Nucleus accumbens (tissue), 56 donors: Measurements from ENCODE around the gene HECTD2.
"Not testable (repeated sequence)": the region's sequence is repeated elsewhere in the genome, so short reads cannot be mapped to it uniquely, and the experiment has no call there.

ENCODE experiments used
- DNase-seq, 56 donors: peaks; one replicate each; lab custom pipeline; 2025; lab: John Stamatoyannopoulos, UW

The HECTD2 gene

DNA sequence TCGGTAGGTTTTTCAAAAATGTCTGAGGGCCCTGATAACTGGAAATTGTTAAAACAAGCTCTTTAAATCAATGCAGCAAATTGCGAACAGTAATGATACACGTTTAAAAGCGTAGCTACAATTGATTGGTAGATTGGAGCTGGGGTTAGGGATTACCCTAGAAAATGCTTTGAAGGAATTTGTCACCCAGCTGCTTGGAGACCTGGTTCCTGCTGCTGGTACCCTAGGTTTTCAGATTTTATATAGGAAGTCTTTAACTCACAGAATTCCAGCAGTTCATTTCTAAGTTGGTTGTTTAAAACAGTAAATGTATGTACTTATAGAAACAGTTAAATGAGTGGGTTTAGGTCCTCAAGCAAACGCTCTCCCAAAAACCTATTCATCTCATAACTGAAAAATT is 1.5 kb downstream of the HECTD2 start:
- DNase-seq: no peak

DNA sequence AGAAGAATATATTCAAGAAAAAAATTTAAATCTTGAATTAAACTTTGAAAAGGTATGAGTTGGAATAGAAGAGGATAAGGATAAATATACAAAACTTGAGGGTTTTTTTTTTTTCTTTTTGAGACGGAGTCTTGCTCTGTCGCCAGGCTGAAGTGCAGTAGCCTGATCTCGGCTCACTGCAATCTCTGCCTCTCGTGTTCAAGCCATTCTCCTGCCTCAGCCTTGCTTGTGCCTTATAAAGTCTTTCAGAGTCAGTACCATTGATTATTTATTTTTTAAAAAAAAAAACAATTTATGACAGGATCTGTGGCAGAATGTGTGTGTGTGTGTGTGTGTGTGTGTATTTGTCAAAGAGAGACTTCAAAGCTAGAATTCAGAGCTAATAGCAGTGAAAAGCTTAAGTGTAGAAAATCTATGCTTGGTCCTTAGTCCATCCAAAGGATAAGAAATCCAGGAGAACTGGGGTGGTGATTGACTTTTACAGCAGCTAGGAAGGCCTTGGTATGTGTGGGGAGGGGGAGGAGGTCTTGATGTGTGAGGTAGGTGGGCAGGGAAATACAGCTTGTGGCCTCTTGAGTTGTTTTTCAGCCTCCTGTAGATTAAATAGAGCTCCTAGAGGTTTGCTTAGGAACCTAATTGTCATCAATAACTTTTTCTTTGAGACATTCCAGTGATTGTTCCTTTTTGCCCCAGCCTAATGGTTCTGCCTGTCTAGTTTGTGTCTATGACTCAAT is 2.4 kb downstream of the HECTD2 start:
- no peak for DNase-seq

DNA sequence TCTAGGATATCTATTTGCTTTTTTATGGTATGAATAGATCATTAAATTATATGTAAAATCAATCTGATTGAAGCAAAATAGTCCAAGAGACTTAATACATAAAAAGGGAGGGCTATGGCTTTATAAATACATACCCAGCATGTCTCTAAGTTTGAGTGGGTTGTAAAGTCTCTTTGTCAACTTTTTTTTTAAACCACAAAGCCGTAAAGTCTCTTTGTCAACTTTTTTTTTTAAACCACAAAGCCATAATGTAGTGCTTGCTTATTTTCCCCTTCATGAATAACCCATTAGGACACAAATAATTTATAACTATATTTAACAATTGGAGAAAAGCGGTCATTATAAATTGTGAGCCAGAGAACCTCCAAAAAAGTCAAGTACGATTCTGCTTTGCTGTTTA is 5.7 kb downstream of the HECTD2 start:
- DNase-seq: no peak

DNA sequence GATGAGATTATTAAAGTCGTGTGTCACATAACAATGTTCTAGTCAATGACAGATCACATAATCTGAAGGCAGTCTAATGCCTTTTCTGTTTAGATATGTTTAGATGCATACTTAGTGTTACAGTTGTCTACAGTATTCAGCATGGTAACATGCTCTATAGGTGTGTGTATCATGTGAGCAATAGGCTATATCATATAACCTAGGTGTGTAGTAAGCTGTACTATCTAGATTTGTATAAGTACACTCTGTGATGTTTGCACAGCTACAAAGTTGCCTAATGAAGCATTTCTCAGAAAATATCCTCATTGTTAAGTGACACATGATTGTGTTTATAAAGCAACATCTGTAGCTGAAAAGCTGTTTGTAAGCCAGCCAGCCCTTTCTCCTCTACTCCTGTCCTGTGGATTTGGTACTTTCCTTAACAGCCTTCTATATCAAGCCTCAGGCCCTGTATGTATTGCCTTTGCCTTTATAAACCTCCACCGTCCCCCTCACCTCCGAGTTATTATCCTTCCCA is 6.3 kb downstream of the HECTD2 start:
- no peak for DNase-seq

DNA sequence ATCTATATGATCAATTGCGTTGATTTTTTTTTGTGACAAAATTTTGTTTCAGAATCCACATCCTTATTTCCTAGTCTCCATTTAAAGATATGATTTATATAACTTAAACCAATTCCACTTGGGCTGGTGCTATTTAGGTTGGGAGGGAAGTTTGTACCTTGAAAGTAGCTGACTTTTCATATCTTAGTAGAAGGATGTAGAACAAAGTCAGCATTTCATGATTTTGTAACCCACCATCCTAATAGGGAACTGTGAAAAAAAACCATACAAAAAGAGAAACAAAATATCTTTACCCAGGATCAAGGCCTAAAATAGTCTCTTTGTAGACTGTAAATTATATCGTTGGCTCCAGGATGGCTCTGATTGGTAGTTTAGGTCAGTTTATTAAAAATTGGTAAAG is 8.3 kb downstream of the HECTD2 start:
- DNase-seq: no peak

DNA sequence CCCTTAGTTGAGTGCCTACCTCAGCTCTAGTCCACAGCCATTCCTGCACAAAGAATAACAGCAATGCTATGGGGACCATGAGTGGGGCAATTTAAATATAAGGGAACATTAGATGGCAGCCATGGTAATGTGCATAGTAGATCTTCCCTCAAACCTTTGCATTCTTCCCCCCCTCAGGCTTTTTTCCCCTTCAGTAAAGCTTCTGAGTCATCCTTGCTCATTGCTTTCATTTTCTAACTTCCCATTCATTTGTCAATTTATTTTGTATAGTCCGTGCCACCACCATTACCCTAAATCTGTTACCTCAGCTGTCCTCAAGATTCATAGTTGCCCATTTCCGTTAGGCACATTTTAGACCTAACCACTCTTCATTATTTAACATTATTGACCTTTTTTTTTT is 10.7 kb downstream of the HECTD2 start:
- DNase-seq: no peak

DNA sequence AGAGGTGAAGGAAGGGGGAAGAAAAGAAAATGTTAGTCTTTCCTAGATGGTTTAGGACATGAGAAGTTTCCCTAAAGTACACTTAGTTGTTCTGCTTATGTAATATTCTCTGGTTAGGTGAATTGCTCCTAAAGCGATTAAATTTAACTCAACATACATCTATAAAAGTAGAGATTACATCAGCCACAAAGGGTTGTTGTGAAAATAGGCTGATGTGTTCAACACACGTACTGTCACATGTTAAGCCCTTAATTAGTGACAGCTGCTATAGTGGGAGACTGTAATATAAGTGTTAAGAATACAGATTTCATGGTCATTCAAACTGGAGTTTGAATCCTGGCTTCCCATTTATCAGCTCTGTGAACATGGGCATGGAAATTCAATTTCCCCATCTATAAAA is 12.8 kb downstream of the HECTD2 start:
- no peak for DNase-seq

DNA sequence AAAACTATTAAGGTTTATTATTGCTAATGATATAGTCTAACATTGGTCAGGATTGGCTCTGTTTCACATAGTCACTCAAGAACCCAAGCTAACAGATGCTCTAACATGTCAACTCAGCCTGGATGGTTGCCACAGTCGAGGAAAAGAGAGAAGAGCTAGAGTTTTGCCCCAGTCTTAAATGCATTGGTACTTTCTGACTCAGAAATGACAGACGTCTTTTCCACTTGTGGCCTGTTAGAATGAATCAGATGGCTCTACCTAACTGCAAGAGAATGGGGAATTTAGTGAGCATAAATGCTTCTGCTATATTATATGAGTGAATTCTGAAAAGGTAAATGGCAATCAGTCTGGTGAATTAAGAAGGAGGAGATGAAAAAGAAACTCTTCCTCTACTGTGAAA is 13.9 kb downstream of the HECTD2 start:
- DNase-seq: no peak

DNA sequence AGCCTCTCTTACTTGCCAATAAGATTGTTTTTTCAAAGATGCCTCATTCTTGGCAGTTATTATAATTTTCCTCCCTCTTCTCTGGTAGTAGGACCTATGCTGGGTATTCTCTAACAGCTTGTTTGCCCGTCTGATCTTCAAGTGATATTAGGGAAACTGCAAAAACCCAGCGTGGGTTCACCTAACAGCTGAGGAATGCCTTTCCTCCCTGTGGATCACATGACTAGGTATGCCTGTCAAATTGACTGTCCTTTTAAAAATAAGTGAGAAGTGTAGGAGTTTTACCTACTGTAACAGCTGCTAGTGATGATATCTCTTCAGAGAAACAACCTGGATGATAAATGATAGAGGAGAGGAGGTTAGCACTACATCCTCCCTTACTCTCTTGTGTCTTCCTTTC is 22.0 kb downstream of the HECTD2 start:
- peak in 5 of 56 donors; percentile 4 to 20 (median 9) for DNase-seq

DNA sequence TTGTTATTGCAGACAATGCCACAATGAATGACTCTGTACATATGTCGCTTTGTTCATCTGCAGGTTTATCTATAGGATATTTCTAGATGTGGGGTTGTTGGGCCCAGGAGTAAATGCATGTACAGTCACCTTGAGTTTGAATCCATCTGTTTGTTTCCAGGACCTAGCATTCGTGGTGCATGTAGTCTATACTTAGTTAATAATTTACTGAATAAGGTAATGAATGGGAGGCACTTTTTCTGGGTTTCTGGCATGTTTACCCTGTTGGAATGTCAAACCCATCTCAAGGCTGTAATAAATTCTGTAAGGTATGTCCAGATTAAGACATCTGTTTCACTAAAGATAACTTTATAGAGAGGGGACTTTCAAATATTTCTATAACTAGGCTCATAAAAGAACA is 23.5 kb downstream of the HECTD2 start:
- DNase-seq: no peak

DNA sequence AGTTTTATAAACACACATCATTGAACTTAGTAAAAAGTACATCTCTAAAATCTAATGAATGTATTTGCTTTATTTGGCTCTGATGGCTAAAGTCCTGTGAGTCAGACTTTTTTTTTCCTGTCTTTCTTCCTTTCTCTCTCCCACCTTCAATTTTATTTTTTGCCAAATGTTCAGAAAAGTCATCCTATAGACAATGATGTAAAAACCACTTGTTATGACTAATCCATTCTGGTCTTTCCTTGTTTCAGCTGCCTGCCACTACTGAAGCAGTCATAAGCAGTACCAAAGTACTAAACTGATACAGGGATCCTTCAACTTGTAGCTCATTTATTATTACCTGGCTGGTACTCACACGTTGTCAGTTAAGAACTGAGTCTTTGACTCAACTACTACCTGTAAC is 23.9 kb downstream of the HECTD2 start:
- DNase-seq: no peak

DNA sequence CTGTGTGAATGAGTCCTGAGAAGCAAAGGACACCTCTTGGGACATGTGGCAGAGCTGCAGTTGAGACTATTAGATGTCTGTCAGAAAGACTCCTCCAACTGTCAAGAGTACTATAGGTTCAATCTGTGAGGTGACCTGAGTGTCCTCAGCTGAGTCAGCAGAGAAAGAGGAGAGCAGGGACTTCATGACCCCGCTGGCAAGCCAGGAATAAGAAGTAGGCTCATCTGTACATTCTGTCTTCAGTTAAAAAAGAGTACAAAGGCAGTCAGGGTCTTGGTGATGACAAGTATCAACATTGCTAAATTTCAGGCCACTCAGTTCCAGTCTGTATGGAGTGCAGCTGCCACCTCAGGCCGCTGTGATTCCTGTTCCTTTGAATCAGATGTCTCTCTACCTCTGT is 25.1 kb downstream of the HECTD2 start:
- DNase-seq: no peak

DNA sequence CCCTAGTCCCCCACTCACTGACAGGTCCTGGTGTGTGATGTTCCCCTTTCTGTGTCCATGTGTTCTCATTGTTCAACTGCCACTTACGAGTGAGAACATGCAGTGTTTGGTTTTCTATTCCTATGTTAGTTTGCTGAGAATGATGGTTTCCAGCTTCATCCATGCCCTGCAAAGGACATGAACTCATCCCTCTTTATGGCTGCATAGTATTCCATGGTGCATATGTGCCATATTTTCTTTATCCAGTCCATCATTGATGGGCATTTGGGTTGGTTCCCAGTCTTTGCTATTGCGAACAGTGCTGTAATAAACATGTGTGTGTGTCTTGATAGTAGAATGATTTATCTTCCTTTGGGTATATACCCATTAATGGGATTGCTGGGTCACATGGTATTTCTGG is 28.1 kb downstream of the HECTD2 start:
- DNase-seq: not testable (repeated sequence)

DNA sequence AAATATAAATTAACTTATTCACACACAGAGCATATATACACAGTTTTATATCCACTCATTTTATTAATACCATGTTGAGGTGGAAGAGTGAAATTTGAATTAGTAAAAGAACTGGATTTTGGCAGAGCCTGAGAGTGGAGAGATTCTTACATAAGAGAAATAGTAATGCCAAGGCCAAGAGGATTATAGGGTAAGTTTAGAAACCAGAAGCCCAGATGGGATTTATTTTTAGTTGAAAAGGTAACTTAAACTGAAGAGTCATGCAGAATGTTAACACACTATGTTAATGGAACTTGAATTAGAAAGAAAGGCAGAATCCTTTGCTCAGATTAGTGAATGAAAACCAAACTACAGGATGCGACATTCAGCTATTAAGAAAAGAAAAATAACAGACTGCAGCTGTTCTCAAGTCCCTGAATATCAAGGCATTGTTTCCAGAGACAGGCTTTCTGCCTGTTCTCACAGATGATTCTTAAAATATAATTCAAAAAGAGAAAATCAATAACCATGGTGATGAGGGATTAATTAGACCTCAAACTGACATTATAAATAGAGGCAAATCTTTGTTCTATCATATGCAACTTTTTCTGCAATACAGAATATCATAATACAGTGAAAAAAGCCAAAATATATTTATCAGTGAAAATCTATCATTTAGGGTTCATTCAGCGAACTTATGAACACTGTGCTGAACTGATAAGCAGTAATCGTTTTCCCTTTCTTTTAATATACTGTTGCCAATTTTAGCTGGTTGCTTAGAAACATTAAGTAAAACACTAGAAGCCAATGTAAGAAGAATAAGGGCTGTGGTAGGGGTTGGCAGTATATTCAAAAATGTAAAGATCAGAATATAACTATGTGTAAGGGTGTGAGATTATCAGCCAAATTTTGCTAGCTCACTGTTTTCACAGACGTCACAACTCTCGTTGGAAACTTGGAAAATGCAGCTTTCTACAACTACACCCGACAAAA is 34.4 kb downstream of the HECTD2 start:
- DNase-seq: no peak

DNA sequence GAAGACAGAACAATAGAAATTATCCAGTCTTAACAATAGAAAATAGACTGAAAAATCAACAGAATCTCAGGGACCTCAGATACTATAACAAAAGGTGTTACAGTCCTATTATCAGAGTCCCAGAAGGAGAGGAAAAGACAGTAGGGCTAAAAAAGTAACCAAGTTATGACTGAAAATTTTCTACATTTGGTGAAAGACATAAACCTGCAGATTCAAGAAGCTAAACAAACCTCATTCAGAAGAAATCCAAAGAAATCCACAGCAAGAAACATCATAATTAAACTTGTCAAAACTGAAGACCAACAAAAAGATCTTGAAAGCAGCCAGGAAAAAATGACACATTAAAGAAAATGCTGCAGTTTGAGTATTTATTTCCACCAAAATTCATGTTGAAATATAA is 41.9 kb downstream of the HECTD2 start:
- DNase-seq: no peak

DNA sequence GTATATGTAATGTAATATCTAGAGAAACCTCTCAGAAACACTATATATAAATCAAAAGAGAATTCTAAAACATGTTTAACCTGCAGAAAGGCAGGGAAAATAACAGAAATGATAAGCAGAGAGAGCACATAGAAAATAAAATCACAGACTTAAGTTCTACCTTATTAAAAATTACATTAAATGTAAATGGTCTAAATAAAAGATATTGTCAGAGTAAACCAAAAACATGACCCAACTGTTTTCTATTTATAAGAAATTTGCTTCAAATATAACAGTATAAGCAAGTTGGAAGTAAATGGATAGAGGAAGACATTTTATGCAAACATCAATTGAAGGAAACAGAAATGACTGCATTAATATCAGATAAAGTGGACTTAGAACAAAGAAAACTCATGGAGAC is 43.4 kb downstream of the HECTD2 start:
- no peak for DNase-seq

DNA sequence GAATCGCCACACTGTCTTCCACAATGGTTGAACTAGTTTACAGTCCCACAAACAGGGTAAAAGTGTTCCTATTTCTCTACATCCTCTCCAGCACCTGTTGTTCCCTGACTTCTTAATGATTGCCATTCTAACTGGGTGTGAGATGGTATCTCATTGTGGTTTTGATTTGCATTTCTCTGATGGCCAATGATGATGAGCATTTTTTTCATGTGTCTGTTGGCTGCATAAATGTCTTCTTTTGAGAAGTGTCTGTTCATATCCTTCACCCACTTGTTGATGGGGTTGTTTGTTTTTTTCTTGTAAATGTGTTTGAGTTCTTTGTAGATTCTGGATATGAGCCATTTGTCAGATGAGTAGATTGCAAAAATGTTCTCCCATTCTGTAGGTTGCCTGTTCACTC is 45.0 kb downstream of the HECTD2 start:
- DNase-seq: not testable (repeated sequence)

DNA sequence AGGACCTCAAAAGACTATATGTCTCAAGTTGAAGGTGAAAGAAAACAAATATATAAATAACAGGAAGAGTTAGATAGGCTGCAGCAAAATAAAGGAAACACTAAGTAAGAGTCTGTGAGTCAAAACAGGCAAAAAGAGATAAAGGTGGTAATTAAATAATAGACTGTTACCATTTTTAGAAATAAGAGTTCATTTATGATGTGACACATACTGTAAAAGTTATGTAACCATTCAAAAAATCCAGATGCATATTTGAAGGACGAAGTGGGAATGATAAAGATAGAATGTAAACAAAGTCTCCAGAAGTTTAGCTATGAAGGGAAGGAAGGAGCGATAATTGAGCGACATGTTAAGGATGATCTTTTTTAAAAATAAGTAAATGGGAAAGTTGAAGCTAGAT is 50.5 kb downstream of the HECTD2 start:
- no peak for DNase-seq

DNA sequence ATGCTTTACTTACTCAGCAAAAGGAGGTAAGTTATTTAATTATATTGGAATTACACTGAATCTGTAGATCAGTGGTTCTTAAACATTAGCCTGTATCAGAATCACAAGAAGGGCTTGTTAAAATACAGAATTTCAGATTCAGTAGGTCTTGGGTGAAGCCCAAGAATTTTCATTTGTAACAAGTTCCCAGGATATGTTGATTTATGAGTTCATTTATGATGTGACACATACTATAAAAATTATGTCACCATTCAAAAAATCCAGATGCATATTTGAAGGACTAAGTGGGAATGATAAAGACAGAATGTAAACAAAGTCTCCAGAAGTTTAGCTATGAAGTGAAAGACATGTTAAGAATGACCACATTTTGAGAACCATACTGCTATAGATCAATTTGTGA is 52.3 kb downstream of the HECTD2 start:
- DNase-seq: no peak

DNA sequence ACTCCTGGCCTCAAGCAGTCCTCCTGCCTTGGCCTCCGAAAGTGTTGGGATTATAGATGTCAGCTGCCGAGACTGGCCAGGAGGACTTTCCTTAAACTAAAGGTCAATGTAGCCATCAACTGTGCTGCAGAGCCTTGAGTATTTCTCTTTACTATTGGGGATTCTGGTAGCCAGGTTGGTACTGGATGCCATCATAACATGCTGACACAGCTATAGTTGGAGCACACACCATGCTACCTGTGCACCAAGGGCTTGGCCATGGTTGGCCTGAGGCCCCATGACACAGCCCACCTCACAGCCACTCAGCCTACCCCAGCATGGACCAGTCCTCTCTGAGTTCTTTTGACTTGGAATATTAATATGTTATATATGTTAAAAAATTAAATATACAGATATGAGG is 54.4 kb downstream of the HECTD2 start:
- DNase-seq: no peak

DNA sequence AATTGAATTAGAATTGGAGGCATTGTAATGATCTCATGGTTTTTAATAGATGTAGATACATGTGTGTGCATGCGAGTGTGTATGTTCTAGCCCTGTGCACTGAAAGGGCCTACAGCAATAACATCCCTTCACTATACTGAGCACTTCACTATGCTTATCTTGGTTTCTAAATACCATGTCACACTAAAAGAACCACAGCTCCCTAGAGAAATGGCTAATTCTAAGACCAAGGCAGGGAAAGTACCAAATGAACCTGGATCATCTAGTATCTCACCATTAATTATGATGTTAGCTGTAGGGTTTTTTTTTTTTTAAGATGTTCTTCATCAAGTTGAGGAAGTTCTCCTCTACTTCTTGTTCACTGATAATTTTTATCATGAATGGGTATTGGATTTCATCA is 55.1 kb downstream of the HECTD2 start:
- DNase-seq: no peak

DNA sequence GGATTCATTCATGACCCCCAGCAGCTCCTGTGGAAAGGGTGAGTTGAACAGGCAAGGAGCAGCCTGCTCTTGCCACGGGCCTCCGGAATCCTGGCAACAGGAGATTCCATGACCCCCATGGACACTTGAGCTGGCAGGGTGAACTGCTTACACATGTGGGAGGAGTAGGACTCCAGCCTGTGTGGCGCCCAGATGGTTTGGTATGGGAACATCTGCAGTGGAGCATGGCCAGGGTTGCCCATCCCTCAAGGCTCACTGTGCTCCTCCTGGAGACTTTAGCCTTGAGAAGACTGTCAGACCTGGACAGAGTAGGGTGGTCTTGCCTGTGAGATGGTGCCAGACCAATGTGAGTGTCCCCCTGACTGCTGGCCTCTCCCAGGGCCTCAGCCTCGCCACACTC is 57.0 kb downstream of the HECTD2 start:
- no peak for DNase-seq
